AG09309 (cell line): Measurements from ENCODE around the gene CELSR1.

ENCODE experiments used
- DNase-seq: peaks from one replicate; pipeline ENCODE4 v3.0.0-alpha.2; 2010; ENCODE audit warnings: low read depth
- H3K4me3 ChIP-seq: 2 replicates; pipeline ENCODE4 v1.5.1; 2011; ENCODE audit warnings: mild to moderate bottlenecking, low read depth, low read length, moderate library complexity; ENCODE audit not compliant: control insufficient read depth
- TF ChIP-seq, protein P1 (sequence below): IDR thresholded peaks from 2 replicates; pipeline ENCODE4 v1.5.1; 2011; ENCODE audit warnings: mild to moderate bottlenecking, low read depth, low read length, inconsistent platforms; ENCODE audit not compliant: insufficient read depth, control insufficient read depth; ENCODE audit errors: missing control alignments

Gene CELSR1

DNA sequence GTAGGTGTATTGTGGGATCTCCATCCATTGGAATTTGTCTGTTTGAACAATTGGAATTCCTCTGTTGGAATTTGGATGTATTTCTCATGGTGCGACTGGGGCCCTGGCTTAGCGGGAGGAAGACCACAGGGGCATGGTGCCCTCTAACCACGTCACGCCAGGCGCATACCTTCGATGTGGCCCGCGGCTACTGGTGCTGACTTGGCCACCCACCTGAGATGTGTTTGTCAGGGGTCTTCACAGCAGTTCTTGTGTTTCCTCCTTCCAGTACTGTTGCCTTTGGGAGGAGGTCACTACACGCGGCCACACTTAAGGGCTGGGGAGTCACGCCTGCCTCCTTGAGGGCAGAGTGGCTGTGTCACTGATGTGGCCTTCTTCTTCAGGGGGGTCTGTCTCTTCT is 46.2 kb upstream of the CELSR1 start:
- TF ChIP-seq, protein P1, sequence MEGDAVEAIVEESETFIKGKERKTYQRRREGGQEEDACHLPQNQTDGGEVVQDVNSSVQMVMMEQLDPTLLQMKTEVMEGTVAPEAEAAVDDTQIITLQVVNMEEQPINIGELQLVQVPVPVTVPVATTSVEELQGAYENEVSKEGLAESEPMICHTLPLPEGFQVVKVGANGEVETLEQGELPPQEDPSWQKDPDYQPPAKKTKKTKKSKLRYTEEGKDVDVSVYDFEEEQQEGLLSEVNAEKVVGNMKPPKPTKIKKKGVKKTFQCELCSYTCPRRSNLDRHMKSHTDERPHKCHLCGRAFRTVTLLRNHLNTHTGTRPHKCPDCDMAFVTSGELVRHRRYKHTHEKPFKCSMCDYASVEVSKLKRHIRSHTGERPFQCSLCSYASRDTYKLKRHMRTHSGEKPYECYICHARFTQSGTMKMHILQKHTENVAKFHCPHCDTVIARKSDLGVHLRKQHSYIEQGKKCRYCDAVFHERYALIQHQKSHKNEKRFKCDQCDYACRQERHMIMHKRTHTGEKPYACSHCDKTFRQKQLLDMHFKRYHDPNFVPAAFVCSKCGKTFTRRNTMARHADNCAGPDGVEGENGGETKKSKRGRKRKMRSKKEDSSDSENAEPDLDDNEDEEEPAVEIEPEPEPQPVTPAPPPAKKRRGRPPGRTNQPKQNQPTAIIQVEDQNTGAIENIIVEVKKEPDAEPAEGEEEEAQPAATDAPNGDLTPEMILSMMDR, result no peak
- no peak overlapping the region for H3K4me3 ChIP-seq
- DNase-seq, result no peak

DNA sequence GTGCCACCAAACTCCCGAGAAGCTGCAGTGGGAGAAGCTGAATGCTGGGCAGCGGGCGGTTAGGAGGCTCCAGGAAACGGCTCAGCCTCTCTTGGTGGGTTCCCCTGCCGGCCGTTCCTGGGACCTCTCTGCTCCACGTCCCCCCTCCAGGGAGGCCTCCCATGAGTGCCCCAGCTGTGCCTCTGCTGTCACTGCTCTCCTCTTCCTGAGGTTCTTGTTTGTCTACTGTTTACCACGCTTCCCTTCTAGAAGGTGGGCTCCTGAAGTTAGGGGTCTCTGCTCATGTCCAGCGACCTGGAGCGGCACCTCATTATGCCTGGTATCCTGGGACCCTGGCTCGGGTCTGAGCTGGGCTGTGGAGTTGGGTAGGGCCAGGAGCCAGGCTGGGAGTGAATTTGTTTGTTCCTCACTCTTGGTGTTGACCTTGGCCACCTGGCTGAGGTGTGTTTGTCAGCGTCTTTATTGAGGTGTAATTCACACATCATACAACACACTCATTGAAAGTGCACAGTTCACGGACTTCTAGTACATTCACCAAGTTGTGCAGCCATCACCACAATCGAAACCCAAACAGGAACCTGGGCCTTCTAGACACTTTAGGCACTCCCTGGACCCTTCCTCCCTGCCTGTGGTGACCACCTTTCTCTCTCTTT is 45.0 kb upstream of the CELSR1 start:
- DNase-seq, result no peak
- TF ChIP-seq, protein P1, result no peak

DNA sequence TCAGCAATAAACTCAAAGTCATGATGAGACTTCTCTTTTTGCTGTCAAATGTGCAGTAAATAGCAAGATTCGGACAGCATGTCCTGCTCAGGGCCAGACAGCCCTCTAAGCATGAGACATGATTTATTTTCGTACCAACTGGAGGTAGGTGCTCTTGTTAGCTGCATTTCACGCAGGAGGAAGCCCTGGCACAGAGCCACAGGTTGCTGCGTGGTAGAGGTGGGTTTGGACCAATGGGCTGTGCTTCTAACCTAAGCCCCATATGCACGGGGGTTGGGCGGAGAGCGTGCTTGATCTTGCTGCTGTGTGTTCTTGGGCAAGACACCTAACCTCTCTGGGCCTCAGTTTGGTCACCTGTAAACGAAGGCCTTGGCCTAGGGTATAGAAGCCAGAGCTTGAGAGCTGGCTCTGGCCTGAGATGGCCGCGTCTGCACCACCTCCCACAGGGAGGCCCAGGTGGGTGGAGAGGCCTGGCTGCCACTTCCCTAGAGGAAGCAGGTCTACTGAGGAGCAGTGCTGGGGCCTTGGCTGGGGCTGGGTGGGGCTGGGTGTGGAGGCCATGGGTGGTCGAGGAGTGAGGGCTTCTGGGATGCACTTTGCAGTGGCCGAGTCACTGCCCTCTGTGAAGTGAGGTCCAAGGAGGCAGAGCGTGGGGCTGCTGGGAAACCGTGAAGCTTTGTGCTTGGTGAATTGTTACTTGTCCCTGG is 44.3 kb upstream of the CELSR1 start:
- TF ChIP-seq, protein P1, result no peak
- no peak overlapping the region for H3K4me3 ChIP-seq
- DNase-seq, result no peak

More for the DNA sequence above, 45.0 kb upstream of the CELSR1 start:
- H3K4me3 ChIP-seq, result no peak overlapping the region

DNA sequence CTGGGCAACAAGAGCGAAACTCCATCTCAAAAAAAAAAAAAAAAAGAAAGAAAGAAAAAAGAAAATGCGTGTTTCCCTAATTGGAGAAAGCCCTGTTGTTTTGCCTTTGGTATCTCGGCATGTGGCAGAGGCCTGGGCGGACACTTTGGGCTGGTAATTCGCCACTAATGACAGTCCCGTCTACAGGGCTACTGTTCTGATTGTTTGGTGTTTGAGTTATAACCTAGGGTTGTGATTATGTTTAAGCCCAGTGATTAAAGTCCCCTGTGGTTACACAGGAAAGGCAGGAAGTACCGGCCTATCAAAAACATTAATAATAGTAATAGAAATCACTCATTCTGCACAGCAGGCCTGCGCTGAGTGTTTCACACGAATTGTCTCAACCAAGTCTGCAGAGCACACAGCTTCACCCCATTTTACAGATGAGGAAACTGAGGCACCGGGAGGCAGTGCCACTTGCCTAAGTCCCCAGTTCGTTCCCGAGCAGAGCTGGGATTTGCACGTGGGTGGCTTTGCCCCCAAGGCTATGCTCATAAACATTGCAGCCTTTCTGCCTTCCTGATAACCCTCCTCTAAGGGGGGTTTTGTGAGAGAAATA is 43.6 kb upstream of the CELSR1 start:
- H3K4me3 ChIP-seq, result no peak overlapping the region
- DNase-seq, result no peak
- TF ChIP-seq, protein P1, result no peak

DNA sequence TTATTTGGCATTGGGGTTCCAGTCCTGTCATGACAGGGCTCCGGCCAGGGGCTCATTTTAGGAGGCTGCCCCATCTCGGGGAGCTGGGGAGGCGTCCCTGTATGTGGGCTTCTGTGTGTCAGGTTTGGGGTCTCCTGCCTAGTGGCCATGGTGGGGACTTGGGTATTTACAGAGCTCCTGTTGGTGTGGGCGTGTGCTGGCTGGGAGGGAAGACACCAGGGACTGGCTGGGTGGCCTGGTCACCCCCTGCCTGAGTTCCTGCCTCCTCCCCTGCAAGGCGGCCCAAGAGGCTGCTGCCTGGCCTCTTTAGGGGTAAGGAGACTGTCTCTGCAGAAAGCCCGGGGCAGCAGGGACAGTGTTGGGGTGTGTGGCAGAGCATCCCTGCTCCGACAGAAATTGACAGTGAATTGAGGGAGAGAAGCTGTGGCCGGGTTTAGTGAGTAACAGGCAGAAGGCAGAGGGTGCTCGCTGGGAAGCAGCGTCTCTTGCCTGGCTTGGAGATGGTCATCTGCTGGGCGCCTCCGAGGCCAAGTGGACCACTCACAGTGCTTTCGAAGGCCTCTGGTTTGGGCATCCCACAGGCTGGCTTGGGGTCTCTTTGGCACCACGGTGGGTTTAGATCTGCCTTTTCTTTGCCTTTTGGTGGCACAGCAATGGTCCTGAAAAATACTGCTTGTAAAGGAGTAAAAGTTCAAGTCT is 42.5 kb upstream of the CELSR1 start:
- TF ChIP-seq, protein P1, result no peak
- no peak for DNase-seq
- no peak overlapping the region for H3K4me3 ChIP-seq

DNA sequence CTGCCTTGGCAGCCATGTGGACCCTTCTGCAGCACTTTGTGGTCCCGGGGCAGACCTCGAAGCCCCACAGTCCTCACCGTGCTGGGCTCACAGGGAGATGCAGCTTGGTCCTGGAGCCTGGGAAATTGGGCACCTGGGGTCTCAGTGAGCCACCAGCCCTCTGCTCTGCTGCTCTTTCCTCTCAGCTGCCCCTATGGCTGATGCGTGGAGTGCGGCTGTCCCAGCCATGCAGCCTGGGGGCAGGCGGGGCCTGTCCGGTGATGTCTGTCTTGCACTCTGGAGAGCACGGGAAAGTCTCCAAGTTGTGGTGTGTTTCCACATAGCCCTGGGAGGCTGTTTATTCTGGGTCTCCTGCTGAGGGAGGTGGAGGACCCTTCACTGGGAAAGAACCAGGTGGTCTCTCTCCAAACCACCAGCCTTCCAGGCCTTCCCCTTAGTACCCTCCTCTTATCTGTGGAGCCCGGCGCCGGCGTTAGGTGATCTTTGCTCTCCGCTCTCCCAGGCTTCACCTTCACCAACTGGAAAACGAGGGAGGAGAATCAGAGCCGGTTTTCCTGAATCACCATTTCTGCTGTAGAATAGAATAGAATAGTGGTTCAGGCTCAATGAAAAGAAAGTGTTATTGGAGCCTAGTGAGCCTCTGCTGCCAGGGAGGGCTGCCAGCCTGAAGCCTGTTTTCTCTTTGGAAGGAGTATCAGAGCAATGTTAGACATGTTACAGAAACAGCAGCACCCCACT is 41.6 kb upstream of the CELSR1 start:
- H3K4me3 ChIP-seq, result no peak overlapping the region; the same call in 1 of the 2 replicates
- DNase-seq, result no peak
- TF ChIP-seq, protein P1, result no peak
